Testis (tissue), 3 donors: ENCODE measurements around the gene SLC16A7. TPM values are rescaled to one million over a fixed set of nuclear protein-coding genes. Genes with fewer than 3 reads are reported as not detected.

Source experiments
- DNase-seq: peaks from one replicate; pipeline ENCODE4 v3.0.0-alpha.2; 2019
- H3K27ac ChIP-seq, 2 donors: fragments of 200-600 bp; sonication (generic); one replicate each; pipeline ENCODE4 v1.5.1; 2019
- H3K27me3 ChIP-seq: fragments of 200-600 bp; sonication (generic); one replicate; pipeline ENCODE4 v1.5.1; 2019
- H3K36me3 ChIP-seq: fragments of 200-600 bp; sonication (generic); one replicate; pipeline ENCODE4 v1.5.1; 2017; ENCODE audit warnings: low read depth; ENCODE audit errors: missing control alignments
- H3K4me1 ChIP-seq: fragments of 200-600 bp; sonication (generic); one replicate; pipeline ENCODE4 v1.5.1; 2019
- H3K4me3 ChIP-seq, 2 donors: fragments of 200-600 bp; sonication (generic); one replicate each; pipeline ENCODE4 v1.5.1; 2017 to 2019
- H3K9me3 ChIP-seq: fragments of 200-600 bp; sonication (generic); one replicate; pipeline ENCODE4 v1.5.1; 2017
- POLR2A ChIP-seq: fragments of 450-650 bp; IDR thresholded peaks from one replicate; pipeline ENCODE4 v1.6.1; 2017; ENCODE audit warnings: antibody characterized with exemption, mild to moderate bottlenecking, moderate library complexity
- WGBS, 2 donors: methylation state at CpG; one replicate each; pipeline ENCODE4 v1.1.5; 2018; 5-methylcytosine and 5-hydroxymethylcytosine counted together
- intact Hi-C: fragments of 100-400 bp; cut with DNase I; formaldehyde crosslinking; loops from one replicate; pipeline ENCODE4 v1.15.1; 2023; ENCODE audit warnings: low total_unique reads
- polyA plus RNA-seq: library from polyadenylated mRNA; stranded (reverse); fragments of 350-450 nt; fragmentation: Illumina TruSeq; extraction: RNeasy Lipid Tissue Mini Kit (QIAGEN cat#74804); gene quantifications from one replicate; pipeline ENCODE4 v1.2.3, GENCODE V29; 2014; ENCODE audit warnings: low read depth, low replicate concordance; ENCODE audit not compliant: insufficient read depth
- total RNA-seq, 2 donors: library from RNA; depleted of rRNA; stranded (reverse); fragments of >200 nt; gene quantifications; one replicate each; pipeline ENCODE4 v1.2.3, GENCODE V29; 2016
- TF ChIP-seq, protein P1 (sequence below), 3 experiments: fragments of 450-650 bp in 2 of 3; fragments of 200-600 bp in 1 of 3; sonication (generic) in 1 of 3; IDR thresholded peaks; one replicate each; pipeline ENCODE4 v1.5.1; 2016 to 2019; ENCODE audit warnings: antibody characterized with exemption in 3 of 3, mild to moderate bottlenecking in 2 of 3, moderate library complexity in 1 of 3

Gene SLC16A7
- total and polyA plus RNA-seq, 3 donors from 2014 or later = 10.5 to 38.0 (median 15.9) TPM

DNA sequence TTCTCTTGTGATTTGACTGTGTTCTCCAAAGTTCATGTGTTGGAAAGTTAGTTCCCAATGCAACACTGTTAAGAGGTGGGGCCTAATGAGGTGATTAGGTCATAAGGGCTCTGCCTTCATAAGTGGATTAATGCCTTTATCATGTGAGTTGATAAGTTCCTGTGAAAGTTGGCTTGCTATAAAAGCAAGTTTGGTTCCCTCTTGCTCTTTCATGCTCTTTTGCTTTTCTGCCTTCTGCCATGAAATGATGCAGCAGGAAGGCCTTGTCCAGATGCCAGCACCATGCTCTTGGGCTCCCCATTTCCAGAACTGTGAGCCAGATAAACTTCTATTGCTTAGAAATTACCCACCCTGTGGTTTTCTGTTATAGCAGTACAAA is 41.9 kb downstream of the SLC16A7 start:
- intact Hi-C loops = no loop called here
- Histone ChIP-seq H3K4me1 (no peaks in the 10 kb centered on the region), H3K36me3 (no peaks in the 10 kb centered on the region), H3K4me3 (no peak overlapping the region), H3K27ac (no peak overlapping the region), H3K9me3 (no peaks in the 10 kb centered on the region), H3K27me3 (no peaks in the 10 kb centered on the region)
- TF ChIP-seq POLR2A = no peak
- TF ChIP-seq, protein P1, sequence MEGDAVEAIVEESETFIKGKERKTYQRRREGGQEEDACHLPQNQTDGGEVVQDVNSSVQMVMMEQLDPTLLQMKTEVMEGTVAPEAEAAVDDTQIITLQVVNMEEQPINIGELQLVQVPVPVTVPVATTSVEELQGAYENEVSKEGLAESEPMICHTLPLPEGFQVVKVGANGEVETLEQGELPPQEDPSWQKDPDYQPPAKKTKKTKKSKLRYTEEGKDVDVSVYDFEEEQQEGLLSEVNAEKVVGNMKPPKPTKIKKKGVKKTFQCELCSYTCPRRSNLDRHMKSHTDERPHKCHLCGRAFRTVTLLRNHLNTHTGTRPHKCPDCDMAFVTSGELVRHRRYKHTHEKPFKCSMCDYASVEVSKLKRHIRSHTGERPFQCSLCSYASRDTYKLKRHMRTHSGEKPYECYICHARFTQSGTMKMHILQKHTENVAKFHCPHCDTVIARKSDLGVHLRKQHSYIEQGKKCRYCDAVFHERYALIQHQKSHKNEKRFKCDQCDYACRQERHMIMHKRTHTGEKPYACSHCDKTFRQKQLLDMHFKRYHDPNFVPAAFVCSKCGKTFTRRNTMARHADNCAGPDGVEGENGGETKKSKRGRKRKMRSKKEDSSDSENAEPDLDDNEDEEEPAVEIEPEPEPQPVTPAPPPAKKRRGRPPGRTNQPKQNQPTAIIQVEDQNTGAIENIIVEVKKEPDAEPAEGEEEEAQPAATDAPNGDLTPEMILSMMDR (IDR thresholded peaks at IDR 0.05) = no peak
- DNase-seq = no peak

DNA sequence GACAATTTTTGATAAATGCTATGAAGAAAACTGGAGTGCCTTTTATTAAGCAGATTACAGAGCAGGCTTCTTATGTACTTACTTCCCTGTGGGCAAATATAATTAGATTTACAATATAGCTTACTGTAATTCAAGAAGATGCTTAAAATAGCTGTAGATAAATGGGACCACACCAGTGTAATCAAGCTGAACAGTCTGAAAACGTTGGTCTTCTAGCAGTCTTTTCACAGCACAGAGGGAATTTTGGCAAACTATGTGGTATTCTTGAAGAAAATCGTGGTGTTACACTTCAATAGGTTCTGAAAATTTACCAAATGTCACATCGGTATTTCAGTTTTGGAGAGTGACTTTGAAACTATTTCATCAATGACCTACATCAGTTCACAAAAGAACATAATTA is 47.7 kb downstream of the SLC16A7 start:
- intact Hi-C loops = no loop called here
- no peaks in the 10 kb centered on the region for H3K36me3 ChIP-seq
- H3K27me3 ChIP-seq = no peaks in the 10 kb centered on the region
- no peak for DNase-seq
- WGBS, 2 donors = 75% methylated on average over 3 of the region's 3 CpGs
- no peak for TF ChIP-seq POLR2A
- TF ChIP-seq, protein P1 (IDR thresholded peaks at IDR 0.05) = no peak
- H3K9me3 ChIP-seq = no peaks in the 10 kb centered on the region
- no peaks in the 10 kb centered on the region for H3K4me1 ChIP-seq
- no peak overlapping the region for H3K4me3 ChIP-seq
- no peak overlapping the region for H3K27ac ChIP-seq

DNA sequence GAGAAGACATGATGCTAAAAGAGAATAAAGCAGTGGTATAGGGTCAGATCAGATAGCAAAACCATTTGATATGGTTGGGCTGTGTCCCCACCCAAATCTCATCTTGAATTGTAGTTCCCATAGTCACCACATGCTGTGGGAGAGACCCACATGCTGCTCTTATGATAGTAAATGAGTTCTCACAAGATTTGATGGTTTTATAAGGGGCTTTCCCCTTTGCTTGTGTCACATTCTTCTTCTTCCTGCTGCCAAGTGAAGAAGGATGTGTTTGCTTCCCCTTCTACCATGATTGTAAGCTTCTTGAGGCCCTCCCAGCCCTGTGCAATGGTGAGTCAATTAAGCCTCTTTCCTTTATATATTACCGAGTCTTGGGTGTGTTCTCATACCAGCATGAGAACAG is 49.4 kb downstream of the SLC16A7 start:
- no peaks in the 10 kb centered on the region for H3K4me1 ChIP-seq
- intact Hi-C loops = no loop called here
- no peak overlapping the region for H3K4me3 ChIP-seq
- no peaks in the 10 kb centered on the region for H3K9me3 ChIP-seq
- DNase-seq = no peak
- no peaks in the 10 kb centered on the region for H3K27me3 ChIP-seq
- no peak for TF ChIP-seq POLR2A
- TF ChIP-seq, protein P1 (IDR thresholded peaks at IDR 0.05) = no peak
- no peaks in the 10 kb centered on the region for H3K36me3 ChIP-seq
- WGBS, 2 donors = 96 to 100% methylated on average over 1 of the region's 1 CpG
- H3K27ac ChIP-seq = no peak overlapping the region

DNA sequence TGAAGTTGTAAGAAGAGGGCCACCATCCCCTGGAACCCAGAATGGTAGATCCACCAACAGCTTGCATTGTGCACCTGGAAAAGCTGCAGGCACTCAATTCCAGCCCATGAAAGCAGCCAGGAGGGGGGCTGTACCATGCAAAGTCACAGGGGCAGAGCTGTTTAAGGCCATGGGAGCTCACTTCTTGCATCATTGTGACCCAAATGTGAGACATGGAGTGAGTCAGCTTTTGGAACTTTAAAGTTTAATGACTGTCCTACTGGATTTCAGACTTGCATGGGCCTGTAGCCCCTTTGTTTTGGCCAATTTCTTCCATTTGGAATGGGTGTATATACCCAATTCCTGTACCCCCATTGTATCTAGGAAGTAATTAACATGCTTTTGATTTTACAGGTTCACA is 50.8 kb downstream of the SLC16A7 start:
- Histone ChIP-seq H3K27ac (no peak overlapping the region), H3K27me3 (no peaks in the 10 kb centered on the region), H3K4me1 (no peaks in the 10 kb centered on the region), H3K9me3 (no peaks in the 10 kb centered on the region), H3K4me3 (no peak overlapping the region), H3K36me3 (no peaks in the 10 kb centered on the region)
- intact Hi-C loops = no loop called here
- TF ChIP-seq, protein P1 (IDR thresholded peaks at IDR 0.05) = no peak
- no peak for TF ChIP-seq POLR2A
- DNase-seq = no peak

DNA sequence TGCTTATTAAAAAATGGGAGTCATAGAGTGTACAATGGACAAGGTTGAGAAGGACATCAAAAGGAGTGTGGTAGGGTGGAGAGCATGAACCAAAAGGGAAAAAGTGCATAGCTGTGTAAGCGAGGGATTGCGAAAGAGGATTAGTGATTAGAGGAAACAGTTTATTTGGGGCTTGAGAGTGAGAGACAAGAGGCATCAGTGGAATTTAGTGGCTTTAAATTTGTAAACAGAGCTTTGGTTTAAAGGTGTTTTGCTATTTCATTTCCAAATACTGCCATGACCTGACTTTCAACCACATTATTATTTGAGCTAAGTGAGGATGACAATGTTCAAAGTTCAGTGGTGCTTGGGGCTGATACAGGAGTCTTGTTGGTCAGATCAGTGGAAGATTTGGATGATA is 53.4 kb downstream of the SLC16A7 start:
- no peaks in the 10 kb centered on the region for H3K4me1 ChIP-seq
- no peak overlapping the region for H3K27ac ChIP-seq
- H3K36me3 ChIP-seq = no peaks in the 10 kb centered on the region
- no peaks in the 10 kb centered on the region for H3K27me3 ChIP-seq
- TF ChIP-seq, protein P1 (IDR thresholded peaks at IDR 0.05) = no peak
- TF ChIP-seq POLR2A = no peak
- no peak for DNase-seq
- WGBS, 2 donors = 95 to 98% methylated on average over 2 of the region's 2 CpGs
- no peak overlapping the region for H3K4me3 ChIP-seq
- intact Hi-C loops = no loop called here
- no peaks in the 10 kb centered on the region for H3K9me3 ChIP-seq
